DND-41 (cell line): Measurements from ENCODE around the gene RALGDS.
A peak's percentile ranks its signal among the peaks of the same experiment; 100 is the strongest.

Source experiments
- ATAC-seq: fragments of 200-7000 bp; cut with Tn5 transposase; 3 replicates; pipeline ENCODE4 v1.9.1; 2021; ENCODE audit warnings: low read depth; ENCODE audit not compliant: insufficient read depth
- DNase-seq: peaks from one replicate; pipeline ENCODE4 v3.0.0-alpha.2; 2020
- H2AFZ ChIP-seq: 2 replicates; pipeline ENCODE4 v1.6.0; 2012; ENCODE audit warnings: low read depth, low read length
- H3K27ac ChIP-seq: 2 replicates; pipeline ENCODE4 v1.5.1; 2012; ENCODE audit warnings: low read length, inconsistent platforms
- H3K27me3 ChIP-seq: fragments of 200-600 bp; sonication (generic); 2 replicates; pipeline ENCODE4 v1.6.0; 2012; ENCODE audit warnings: low read length, mild to moderate bottlenecking, inconsistent platforms; ENCODE audit not compliant: insufficient read depth, poor library complexity
- H3K36me3 ChIP-seq: 2 replicates; pipeline ENCODE4 v1.5.1; 2012; ENCODE audit warnings: low read length, inconsistent platforms; ENCODE audit not compliant: insufficient read depth
- H3K4me1 ChIP-seq: 2 replicates; pipeline ENCODE4 v1.5.1; 2012; ENCODE audit warnings: mild to moderate bottlenecking, low read length; ENCODE audit not compliant: insufficient read depth
- H3K4me2 ChIP-seq: 2 replicates; pipeline ENCODE4 v1.6.0; 2012; ENCODE audit warnings: mild to moderate bottlenecking, moderate library complexity, low read length, inconsistent platforms; ENCODE audit not compliant: insufficient read depth
- H3K4me3 ChIP-seq, 2 experiments: fragments of 200-600 bp in 1 of 2; shearing (Covaris generic) in 1 of 2; 2 replicates each; pipeline ENCODE4 v1.5.1; 2012 to 2016; ENCODE audit warnings: inconsistent platforms in 2 of 2, low read length in 2 of 2, mild to moderate bottlenecking in 2 of 2, low read depth in 1 of 2, moderate library complexity in 1 of 2
- H3K79me2 ChIP-seq: 2 replicates; pipeline ENCODE4 v1.6.0; 2012; ENCODE audit warnings: low read length, inconsistent platforms; ENCODE audit not compliant: insufficient read depth
- H3K9ac ChIP-seq: 2 replicates; pipeline ENCODE4 v1.6.0; 2012; ENCODE audit warnings: low read depth, mild to moderate bottlenecking, inconsistent platforms, low read length, moderate library complexity
- H3K9me3 ChIP-seq: 2 replicates; pipeline ENCODE4 v1.5.1; 2012; ENCODE audit warnings: low read length, moderate library complexity, mild to moderate bottlenecking, inconsistent platforms; ENCODE audit not compliant: insufficient read depth, severe bottlenecking
- H4K20me1 ChIP-seq: 2 replicates; pipeline ENCODE4 v1.6.0; 2012; ENCODE audit warnings: low read length; ENCODE audit not compliant: insufficient read depth
- CTCF ChIP-seq: IDR thresholded peaks from 2 replicates; pipeline ENCODE4 v1.5.1; 2012; ENCODE audit warnings: borderline replicate concordance, low read length, moderate library complexity, mild to moderate bottlenecking; ENCODE audit not compliant: poor library complexity, severe bottlenecking; ENCODE audit errors: extremely low read depth
- EZH2 ChIP-seq: IDR thresholded peaks from 3 replicates; pipeline ENCODE4 v1.6.1; 2012; ENCODE audit warnings: borderline replicate concordance, low read depth, mild to moderate bottlenecking, moderate library complexity, low read length, inconsistent platforms; ENCODE audit not compliant: severe bottlenecking

The RALGDS gene

GRCh38 chr9:133146746-133147411 is 25.8 kb upstream of the RALGDS start:
- no peak for ATAC-seq
- DNase-seq, result no peak
- peaks cover 60% of the 10 kb centered on the region for H3K79me2 ChIP-seq
- H4K20me1 ChIP-seq, result peaks cover 54% of the 10 kb centered on the region
- H3K9ac ChIP-seq, result peak overlapping the region; percentile 86; the same call in 1 of the 2 replicates
- H3K9me3 ChIP-seq, result no peaks in the 10 kb centered on the region
- peaks cover 11% of the 10 kb centered on the region; the same call in 1 of the 2 replicates for H3K36me3 ChIP-seq
- H3K4me3 ChIP-seq, result peak overlapping the region in 1 of 2 experiments; percentile 96; a peak in 1 of 4 replicates
- H3K4me2 ChIP-seq, result peak overlapping the region; percentile 89
- H3K4me1 ChIP-seq, result peaks cover 45% of the 10 kb centered on the region
- no peak overlapping the region for H3K27ac ChIP-seq
- no peak overlapping the region for H2AFZ ChIP-seq
- H3K27me3 ChIP-seq, result no peaks in the 10 kb centered on the region
- TF ChIP-seq EZH2 (no peak), CTCF (no peak)

- Histone ChIP-seq H3K27ac (no peak overlapping the region), H3K4me3 (peak overlapping the region in 1 of 2 experiments; percentile 55; a peak in 2 of 4 replicates), H4K20me1 (peaks cover 70% of the 10 kb centered on the region), H3K4me2 (peak overlapping the region; percentile 87), H3K9ac (peak overlapping the region; percentile 56), H3K27me3 (no peaks in the 10 kb centered on the region), H3K9me3 (no peaks in the 10 kb centered on the region), H2AFZ (no peak overlapping the region; the same call in 1 of the 2 replicates), H3K4me1 (peaks cover 45% of the 10 kb centered on the region), H3K79me2 (peaks cover 76% of the 10 kb centered on the region), H3K36me3 (peaks cover 11% of the 10 kb centered on the region; the same call in 1 of the 2 replicates)
- TF ChIP-seq EZH2, result no peak
- no peak for TF ChIP-seq CTCF
- ATAC-seq, result no peak
- no peak for DNase-seq
Measured at GRCh38 chr9:133144904-133145851, 24.1 kb upstream of the RALGDS start.

- H2AFZ ChIP-seq, result peak overlapping the region; percentile 72; the same call in 1 of the 2 replicates
- ATAC-seq (peak; percentile 83), DNase-seq (peak; percentile 85)
- H3K27me3 ChIP-seq, result no peaks in the 10 kb centered on the region
- peak overlapping the region; percentile 87 for H3K4me2 ChIP-seq
- H3K79me2 ChIP-seq, result peaks cover 82% of the 10 kb centered on the region
- H3K4me3 ChIP-seq, result peak overlapping the region in 1 of 2 experiments; percentile 55; a peak in 3 of 4 replicates
- peaks cover 76% of the 10 kb centered on the region for H4K20me1 ChIP-seq
- peak overlapping the region; percentile 11 for H3K27ac ChIP-seq
- TF ChIP-seq CTCF (peak; percentile 96), EZH2 (no peak)
- H3K36me3 ChIP-seq, result peaks cover 13% of the 10 kb centered on the region; the same call in 1 of the 2 replicates
- no peaks in the 10 kb centered on the region for H3K9me3 ChIP-seq
- H3K9ac ChIP-seq, result peak overlapping the region; percentile 56
- H3K4me1 ChIP-seq, result peaks cover 40% of the 10 kb centered on the region
Measured at GRCh38 chr9:133144142-133144903, 23.3 kb upstream of the RALGDS start.
